H1 (cell line): Measurements from ENCODE around the gene PDX1. TPM values are rescaled to one million over a fixed set of nuclear protein-coding genes. Genes with fewer than 3 reads are reported as not detected.
A peak's percentile ranks its signal among the peaks of the same experiment; 100 is the strongest.

Experiments
- CTCF ChIA-PET: fragments of 300-600 bp; sonication (Branson Sonifier 250); formaldehyde crosslinking; loops from one replicate; lab custom pipeline; 2021; ENCODE audit not compliant: partially characterized antibody; lab: Charles Lee
- POLR2A ChIA-PET: fragments of 300-600 bp; sonication (Branson Sonifier 250); formaldehyde crosslinking; loops from one replicate; lab custom pipeline; 2021; ENCODE audit warnings: inconsistent platforms; ENCODE audit not compliant: partially characterized antibody; lab: Charles Lee
- DNase-seq, 2 experiments: peaks; one replicate each; pipeline versions ENCODE4 v3.0.0 to v3.0.0-alpha.2; 2010 to 2022; ENCODE audit warnings: low spot score in 2 of 2, low read depth in 1 of 2, mixed read lengths in 1 of 2
- FAIRE-seq: peaks from 2 replicates; lab custom pipeline; 2011; peaks lifted over from hg19 to GRCh38; lab: Jason Lieb, UNC
- H2AFZ ChIP-seq: 2 replicates; pipeline ENCODE4 v1.8.1; 2012; ENCODE audit warnings: low read length, inconsistent platforms
- H2AK5ac ChIP-seq: 2 replicates; pipeline ENCODE4 v1.6.1; 2013; ENCODE audit warnings: low read depth, low read length
- H2BK120ac ChIP-seq: replicated peaks from 2 replicates; pipeline ENCODE3; 2013; ENCODE audit warnings: low read depth, low read length, inconsistent platforms
- H2BK12ac ChIP-seq: 2 replicates; pipeline ENCODE4 v1.6.1; 2013; ENCODE audit warnings: low read depth, low read length
- H2BK15ac ChIP-seq: 2 replicates; pipeline ENCODE4 v1.6.1; 2013; ENCODE audit warnings: low read length
- H2BK20ac ChIP-seq: 2 replicates; pipeline ENCODE4 v1.6.1; 2013; ENCODE audit warnings: low read length
- H2BK5ac ChIP-seq: 2 replicates; pipeline ENCODE4 v1.6.1; 2013; ENCODE audit warnings: low read depth, low read length
- H3K14ac ChIP-seq: 2 replicates; pipeline ENCODE4 v1.6.1; 2013; ENCODE audit warnings: inconsistent platforms; ENCODE audit not compliant: insufficient read length
- H3K18ac ChIP-seq: 2 replicates; pipeline ENCODE4 v1.6.1; 2013; ENCODE audit warnings: low read length; ENCODE audit errors: extremely low read depth
- H3K23ac ChIP-seq: 2 replicates; pipeline ENCODE4 v1.6.1; 2013; ENCODE audit warnings: inconsistent platforms; ENCODE audit not compliant: insufficient read length
- H3K23me2 ChIP-seq: 2 replicates; pipeline ENCODE4 v1.6.1; 2013; ENCODE audit warnings: low read depth, low read length
- H3K27ac ChIP-seq: 2 replicates; pipeline ENCODE4 v1.6.1; 2011; ENCODE audit warnings: low read depth, low read length, inconsistent platforms
- H3K27me3 ChIP-seq, 4 experiments: replicated peaks in 1 of 4; 1 replicate in 1 of 4; 2 replicates in 3 of 4; pipeline versions ENCODE4 v1.6.1 to v1.8.1; 2011 to 2013; ENCODE audit warnings: low read length in 3 of 4, mild to moderate bottlenecking in 3 of 4, inconsistent platforms in 2 of 4, mixed read lengths in 2 of 4, moderate library complexity in 1 of 4; ENCODE audit not compliant: control insufficient read depth in 3 of 4, insufficient read depth in 3 of 4; ENCODE audit errors: extremely low read depth in 1 of 4
- H3K36me3 ChIP-seq, 4 experiments: 2 replicates each; pipeline versions ENCODE4 v1.6.1 to v1.8.1; 2011 to 2013; ENCODE audit warnings: mild to moderate bottlenecking in 4 of 4, low read length in 3 of 4, moderate library complexity in 2 of 4, control low read depth in 1 of 4, inconsistent platforms in 1 of 4; ENCODE audit not compliant: insufficient read depth in 4 of 4, control insufficient read depth in 2 of 4
- H3K4ac ChIP-seq: replicated peaks from 2 replicates; pipeline ENCODE3; 2013; ENCODE audit warnings: low read length, low read depth, mixed read lengths, inconsistent platforms; ENCODE audit not compliant: insufficient read length
- H3K4me1 ChIP-seq, 4 experiments: replicated peaks in 1 of 4; 1 replicate in 1 of 4; 2 replicates in 3 of 4; pipeline versions ENCODE4 v1.6.1 to v1.8.1; 2011 to 2013; ENCODE audit warnings: low read length in 3 of 4, inconsistent platforms in 2 of 4, mixed read lengths in 1 of 4; ENCODE audit not compliant: insufficient read depth in 4 of 4, control insufficient read depth in 3 of 4
- H3K4me2 ChIP-seq, 2 experiments: 2 replicates each; pipeline versions ENCODE4 v1.6.1 to v1.8.1; 2011 to 2013; ENCODE audit warnings: low read depth in 2 of 2, low read length in 2 of 2, control low read depth in 1 of 2, inconsistent platforms in 1 of 2, mild to moderate bottlenecking in 1 of 2; ENCODE audit not compliant: insufficient read depth in 1 of 2
- H3K4me3 ChIP-seq, 4 experiments: fragments of 200-600, 300-600 bp in 1 of 4; sonication (generic), shearing (Covaris generic), sonication (Bioruptor Twin) in 1 of 4; 2 replicates each; pipeline versions ENCODE4 v1.5.1 to v1.8.1; 2011 to 2016; ENCODE audit warnings: low read length in 4 of 4, low read depth in 3 of 4, control low read depth in 2 of 4, inconsistent platforms in 2 of 4, mild to moderate bottlenecking in 2 of 4, mixed read lengths in 1 of 4, moderate library complexity in 1 of 4; ENCODE audit not compliant: insufficient read depth in 2 of 4; ENCODE audit errors: extremely low read depth in 1 of 4
- H3K56ac ChIP-seq: replicated peaks from 2 replicates; pipeline ENCODE3; 2013; ENCODE audit warnings: low read depth, mild to moderate bottlenecking, mixed read lengths, low read length, inconsistent platforms; ENCODE audit not compliant: insufficient read length
- H3K79me1 ChIP-seq: 2 replicates; pipeline ENCODE4 v1.6.1; 2013; ENCODE audit warnings: low read depth, low read length, control low read depth
- H3K79me2 ChIP-seq, 2 experiments: 2 replicates each; pipeline versions ENCODE4 v1.6.1 to v1.8.1; 2012 to 2013; ENCODE audit warnings: low read length in 2 of 2, mild to moderate bottlenecking in 2 of 2, inconsistent platforms in 1 of 2; ENCODE audit not compliant: insufficient read depth in 2 of 2, control insufficient read depth in 1 of 2
- H3K9ac ChIP-seq, 4 experiments: replicated peaks in 1 of 4; 1 replicate in 1 of 4; 2 replicates in 3 of 4; pipeline versions ENCODE4 v1.6.1 to v1.8.1; 2011 to 2013; ENCODE audit warnings: low read depth in 3 of 4, low read length in 3 of 4, control low read depth in 2 of 4, mild to moderate bottlenecking in 2 of 4, moderate library complexity in 2 of 4, inconsistent platforms in 1 of 4; ENCODE audit errors: extremely low read depth in 1 of 4
- H3K9me3 ChIP-seq, 2 experiments: 2 replicates each; pipeline versions ENCODE4 v1.6.1 to v1.8.1; 2012 to 2013; ENCODE audit warnings: mild to moderate bottlenecking in 2 of 2, moderate library complexity in 2 of 2, control low read depth in 1 of 2, inconsistent platforms in 1 of 2, low read depth in 1 of 2, low read length in 1 of 2, mixed read lengths in 1 of 2; ENCODE audit not compliant: insufficient read depth in 2 of 2
- H4K20me1 ChIP-seq, 2 experiments: replicated peaks in 1 of 2; 2 replicates each; pipeline versions ENCODE3 to v1.8.1; 2011 to 2013; ENCODE audit warnings: inconsistent platforms in 2 of 2, low read length in 2 of 2, mild to moderate bottlenecking in 1 of 2; ENCODE audit not compliant: insufficient read depth in 2 of 2, control insufficient read depth in 1 of 2
- H4K5ac ChIP-seq: 2 replicates; pipeline ENCODE4 v1.6.1; 2013; ENCODE audit warnings: low read length, low read depth, mixed read lengths, inconsistent platforms; ENCODE audit not compliant: insufficient read length
- H4K8ac ChIP-seq: 2 replicates; pipeline ENCODE4 v1.8.0; 2013; ENCODE audit warnings: mild to moderate bottlenecking, moderate library complexity, low read length, inconsistent platforms; ENCODE audit not compliant: insufficient read depth; ENCODE audit errors: extremely low read depth
- H4K91ac ChIP-seq: replicated peaks from 2 replicates; pipeline ENCODE3; 2013; ENCODE audit warnings: low read length, mixed read lengths, inconsistent platforms; ENCODE audit not compliant: insufficient read length
- CBX5 ChIP-seq: fragments of 300-800, 300-1000 bp; sonication (generic); IDR thresholded peaks from 2 replicates; pipeline ENCODE4 v1.7.1; 2016; ENCODE audit warnings: antibody characterized with exemption, low read length, low read depth
- EZH2 ChIP-seq: fragments of 200-600 bp; sonication (generic); IDR thresholded peaks from 2 replicates; pipeline ENCODE4 v1.7.1; 2012; ENCODE audit warnings: low read depth, mild to moderate bottlenecking, moderate library complexity, low read length, inconsistent platforms; ENCODE audit not compliant: severe bottlenecking
- GABPA ChIP-seq: IDR thresholded peaks from 2 replicates; pipeline ENCODE4 v1.6.1; 2011; ENCODE audit warnings: mild to moderate bottlenecking, low read length, moderate library complexity, borderline replicate concordance; ENCODE audit not compliant: insufficient read depth
- KDM5A ChIP-seq: fragments of 200-600 bp; IDR thresholded peaks from 2 replicates; pipeline ENCODE4 v1.7.1; 2012; ENCODE audit warnings: mild to moderate bottlenecking, low read length, inconsistent platforms, mixed read lengths
- PHF8 ChIP-seq: fragments of 200-600 bp; sonication (generic); conservative IDR thresholded peaks from 2 replicates; pipeline ENCODE4 v1.7.1; 2012; ENCODE audit warnings: low read depth, mild to moderate bottlenecking, inconsistent platforms, low read length, moderate library complexity
- POLR2AphosphoS5 ChIP-seq: IDR thresholded peaks from 2 replicates; pipeline ENCODE4 v1.6.1; 2011; ENCODE audit warnings: low read depth, low read length
- RNF2 ChIP-seq: fragments of 200-900, 300-1000 bp; sonication (generic); IDR thresholded peaks from 2 replicates; pipeline ENCODE4 v1.7.1; 2016; ENCODE audit warnings: borderline replicate concordance, low read depth, mild to moderate bottlenecking, antibody characterized with exemption, low read length; ENCODE audit not compliant: poor library complexity, severe bottlenecking; ENCODE audit errors: missing control alignments
- SAP30 ChIP-seq: fragments of 300-600 bp; sonication (generic); IDR thresholded peaks from 2 replicates; pipeline ENCODE4 v1.7.1; 2012; ENCODE audit warnings: low read length, moderate library complexity, mild to moderate bottlenecking, inconsistent platforms; ENCODE audit not compliant: insufficient read depth, insufficient replicate concordance
- WGBS, 2 experiments: shearing (Covaris generic) in 1 of 2; methylation state at CpG; one replicate each; pipeline versions ENCODE4 v1.1.6 to v1.1.7; 2013 to 2015; ENCODE audit warnings: low lambda C conversion rate in 2 of 2, mixed read lengths in 2 of 2, inconsistent platforms in 1 of 2, low coverage in 1 of 2, missing lambda C conversion rate in 1 of 2; ENCODE audit not compliant: insufficient replicate concordance in 2 of 2, insufficient coverage in 1 of 2, insufficient read length in 1 of 2; ENCODE audit errors: extremely low coverage in 1 of 2, missing lambda C conversion rate in 1 of 2; 5-methylcytosine and 5-hydroxymethylcytosine counted together
- polyA plus RNA-seq, 7 experiments: library from polyadenylated mRNA; depleted of rRNA in 3 of 7; stranded (reverse) in 5 of 7; unstranded in 2 of 7; fragments of >200 nt in 5 of 7; fragments of 200-250 nt in 2 of 7; gene quantifications; 1 replicate in 5 of 7; 2 replicates in 1 of 7; 4 replicates in 1 of 7; pipeline versions ENCODE4 v1.2.1 to v1.2.3, GENCODE V29; 2011 to 2013; ENCODE audit warnings: missing spikeins in 2 of 7, mixed read lengths in 2 of 7
- total RNA-seq: library from RNA; stranded (reverse); fragmentation: NEBNext Ultra II Directional; extraction: Animal tissue kit (Norgen Biotek cat#: 25700); gene quantifications from 2 replicates; pipeline ENCODE4 v1.2.1, GENCODE V29; 2021
- TF ChIP-seq, protein P1 (sequence below): IDR thresholded peaks from 2 replicates; pipeline ENCODE4 v1.6.1; 2012; ENCODE audit warnings: low read length, inconsistent platforms

PDX1 gene
- total and polyA plus RNA-seq, 2 of the 8 experiments (the other 6 are each of a cell fraction or from before 2014, with no cell fraction given): not detected

- Histone ChIP-seq H3K9me3 (peaks cover 0 to 1% of the 10 kb centered on the region in 2 experiments; a peak in 1 of 4 replicates), H2BK5ac (no peak overlapping the region), H3K27me3 (peaks cover 98 to 100% (median 100%) of the 10 kb centered on the region in 4 experiments), H3K4me2 (peak overlapping the region; percentile 34 to 62; a peak in 3 of 4 replicates), H3K9ac (no peak overlapping the region), H2BK12ac (0 out of 2 replicates have a peak overlapping the region, but pooled peaks have one; percentile 68), H3K79me1 (no peaks in the 10 kb centered on the region), H4K91ac (no peak overlapping the region), H4K5ac (no peak overlapping the region), H2AFZ (no peak overlapping the region), H3K4me1 (peaks cover 0 to 30% (median 21%) of the 10 kb centered on the region in 4 experiments; a peak in 5 of 7 replicates), H3K18ac (no peak overlapping the region; the same call in 1 of the 2 replicates), H3K4ac (no peak overlapping the region), H3K4me3 (peak overlapping the region in 1 of 4 experiments; percentile 49; a peak in 2 of 8 replicates), H3K79me2 (no peaks in the 10 kb centered on the region), H3K23ac (no peak overlapping the region), H3K27ac (no peak overlapping the region), H3K36me3 (peaks cover 0 to 11% (median 0%) of the 10 kb centered on the region in 4 experiments; a peak in 1 of 8 replicates), H4K8ac (0 out of 2 replicates have a peak overlapping the region, but pooled peaks have one; percentile 29), H3K23me2 (no peaks in the 10 kb centered on the region; the same call in 1 of the 2 replicates), H3K56ac (no peak overlapping the region), H2AK5ac (no peak overlapping the region), H2BK120ac (no peak overlapping the region), H4K20me1 (peaks cover 25 to 46% of the 10 kb centered on the region in 2 experiments), H3K14ac (no peak overlapping the region), H2BK20ac (no peak overlapping the region), H2BK15ac (no peak overlapping the region)
- ChIA-PET POLR2A (interaction anchor here (1.1 to 2.2 kb wide), 2 partner anchors 44 to 49 kb away, joined by 5 to 8 read pairs; no protein-coding TSS in a partner anchor), CTCF (interaction anchor here (1.0 to 3.6 kb wide), 7 partner anchors 32 to 127 kb away, joined by 3 to 17 read pairs (median 4); no protein-coding TSS in a partner anchor)
- WGBS, 2 experiments: 10% methylated on average over 37 of the region's 41 CpGs; no CpG with 5 or more reads in 1 of the 2 experiments
- FAIRE-seq: no peak
- DNase-seq: peak in 1 of 2 experiments; percentile 70
- no peak for TF ChIP-seq GABPA
- TF ChIP-seq SAP30: no peak
- peak; percentile 83 for TF ChIP-seq EZH2
- no peak for TF ChIP-seq CBX5
- no peak for TF ChIP-seq KDM5A
- TF ChIP-seq, protein P1, sequence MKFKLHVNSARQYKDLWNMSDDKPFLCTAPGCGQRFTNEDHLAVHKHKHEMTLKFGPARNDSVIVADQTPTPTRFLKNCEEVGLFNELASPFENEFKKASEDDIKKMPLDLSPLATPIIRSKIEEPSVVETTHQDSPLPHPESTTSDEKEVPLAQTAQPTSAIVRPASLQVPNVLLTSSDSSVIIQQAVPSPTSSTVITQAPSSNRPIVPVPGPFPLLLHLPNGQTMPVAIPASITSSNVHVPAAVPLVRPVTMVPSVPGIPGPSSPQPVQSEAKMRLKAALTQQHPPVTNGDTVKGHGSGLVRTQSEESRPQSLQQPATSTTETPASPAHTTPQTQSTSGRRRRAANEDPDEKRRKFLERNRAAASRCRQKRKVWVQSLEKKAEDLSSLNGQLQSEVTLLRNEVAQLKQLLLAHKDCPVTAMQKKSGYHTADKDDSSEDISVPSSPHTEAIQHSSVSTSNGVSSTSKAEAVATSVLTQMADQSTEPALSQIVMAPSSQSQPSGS: no peak
- TF ChIP-seq PHF8: no peak
- TF ChIP-seq POLR2AphosphoS5: no peak
- TF ChIP-seq RNF2: peak; percentile 75
Measured at GRCh38 chr13:27921421-27921960, 1.7 kb downstream of the PDX1 start.
